CD14-positive monocyte (primary cell): ENCODE data around the gene BRMS1. TPM values are rescaled to one million over a fixed set of nuclear protein-coding genes. Genes with fewer than 3 reads are reported as not detected.

Experiments
- DNase-seq, 3 donors: peaks; one replicate each; pipeline ENCODE4 v3.0.0-alpha.2; 2011 to 2022
- H2AFZ ChIP-seq: 2 replicates; pipeline ENCODE4 v1.6.0; 2012; ENCODE audit warnings: mild to moderate bottlenecking, low read depth, low read length, inconsistent platforms; ENCODE audit not compliant: insufficient read depth, poor library complexity, severe bottlenecking
- H3K27ac ChIP-seq, 2 donors: 1 replicate in 1 of 2; 2 replicates in 1 of 2; pipeline ENCODE4 v1.5.1; 2012 to 2013; ENCODE audit warnings: low read length in 2 of 2, control low read depth in 1 of 2, inconsistent platforms in 1 of 2, low read depth in 1 of 2, mild to moderate bottlenecking in 1 of 2
- H3K27me3 ChIP-seq, 2 donors: one replicate each; pipeline versions ENCODE4 v1.6.0 to v1.6.1; 2011 to 2013; ENCODE audit warnings: low read length in 2 of 2; ENCODE audit not compliant: control insufficient read depth in 2 of 2, insufficient read depth in 2 of 2
- H3K36me3 ChIP-seq, 2 donors: replicated peaks in 1 of 2; 1 replicate in 1 of 2; 2 replicates in 1 of 2; pipeline versions ENCODE4 v1.5.1 to v1.6.1; 2012 to 2013; ENCODE audit warnings: low read length in 2 of 2, control low read depth in 1 of 2, inconsistent platforms in 1 of 2, mild to moderate bottlenecking in 1 of 2; ENCODE audit not compliant: insufficient read depth in 2 of 2, control insufficient read depth in 1 of 2
- H3K4me1 ChIP-seq, 2 donors: 1 replicate in 1 of 2; 2 replicates in 1 of 2; pipeline versions ENCODE4 v1.5.1 to v1.6.1; 2012 to 2013; ENCODE audit warnings: low read length in 2 of 2, control low read depth in 1 of 2, inconsistent platforms in 1 of 2, mild to moderate bottlenecking in 1 of 2, moderate library complexity in 1 of 2; ENCODE audit not compliant: insufficient read depth in 2 of 2, control insufficient read depth in 1 of 2
- H3K4me2 ChIP-seq: replicated peaks from 2 replicates; pipeline ENCODE3; 2012; ENCODE audit warnings: low read length, moderate library complexity, mild to moderate bottlenecking; ENCODE audit not compliant: poor library complexity, severe bottlenecking; ENCODE audit errors: extremely low read depth
- H3K4me3 ChIP-seq, 3 experiments: fragments of 200-600 bp in 1 of 3; sonication (generic) in 1 of 3; replicated peaks in 1 of 3; 1 replicate in 2 of 3; 2 replicates in 1 of 3; pipeline ENCODE4 v1.5.1; 2011 to 2013; ENCODE audit warnings: low read length in 3 of 3, mild to moderate bottlenecking in 3 of 3, control low read depth in 2 of 3, low read depth in 2 of 3, inconsistent platforms in 1 of 3, moderate library complexity in 1 of 3
- H3K79me2 ChIP-seq: 2 replicates; pipeline ENCODE4 v1.6.0; 2012; ENCODE audit warnings: mild to moderate bottlenecking, control low read depth, inconsistent platforms, low read length, moderate library complexity; ENCODE audit not compliant: insufficient read depth
- H3K9ac ChIP-seq: 2 replicates; pipeline ENCODE4 v1.6.0; 2017; ENCODE audit warnings: low read length, mild to moderate bottlenecking; ENCODE audit not compliant: insufficient read depth, poor library complexity, severe bottlenecking
- H3K9me3 ChIP-seq, 2 donors: replicated peaks in 1 of 2; 1 replicate in 1 of 2; 2 replicates in 1 of 2; pipeline versions ENCODE4 v1.5.1 to v1.6.1; 2012 to 2013; ENCODE audit warnings: low read length in 2 of 2, control low read depth in 1 of 2; ENCODE audit not compliant: control insufficient read depth in 1 of 2, insufficient read depth in 1 of 2
- H4K20me1 ChIP-seq: 2 replicates; pipeline ENCODE4 v1.6.0; 2012; ENCODE audit warnings: mild to moderate bottlenecking, low read length, control low read depth, moderate library complexity; ENCODE audit not compliant: insufficient read depth
- H3K27ac Mint-ChIP-seq, 7 donors: one replicate each; pipeline ENCODE4 v1.8.0; 2020; ENCODE audit warnings: mild to moderate bottlenecking in 7 of 7, mixed read lengths in 7 of 7, moderate library complexity in 6 of 7, inconsistent platforms in 2 of 7
- H3K27me3 Mint-ChIP-seq, 3 donors: one replicate each; pipeline ENCODE4 v1.8.0; 2021 to 2022; ENCODE audit warnings: low read depth in 3 of 3, mild to moderate bottlenecking in 3 of 3, mixed read lengths in 3 of 3, moderate library complexity in 3 of 3, inconsistent platforms in 1 of 3
- H3K36me3 Mint-ChIP-seq, 2 donors: one replicate each; pipeline ENCODE4 v1.8.0; 2020; ENCODE audit warnings: mixed read lengths in 2 of 2, inconsistent platforms in 1 of 2, mild to moderate bottlenecking in 1 of 2
- H3K4me1 Mint-ChIP-seq: one replicate; pipeline ENCODE4 v1.8.0; 2020; ENCODE audit warnings: mild to moderate bottlenecking, mixed read lengths
- H3K4me3 Mint-ChIP-seq, 2 donors: one replicate each; pipeline ENCODE4 v1.8.0; 2020; ENCODE audit warnings: mild to moderate bottlenecking in 2 of 2, mixed read lengths in 2 of 2, moderate library complexity in 1 of 2
- H3K9me3 Mint-ChIP-seq, 7 donors: one replicate each; pipeline ENCODE4 v1.8.0; 2020 to 2022; ENCODE audit warnings: mixed read lengths in 7 of 7, mild to moderate bottlenecking in 6 of 7, moderate library complexity in 6 of 7, inconsistent platforms in 2 of 7
- CTCF ChIP-seq: fragments of 200-600 bp; IDR thresholded peaks from one replicate; pipeline ENCODE4 v1.8.0; 2022; ENCODE audit warnings: antibody characterized with exemption, mild to moderate bottlenecking
- WGBS: methylation state at CpG from one replicate; pipeline ENCODE4 v1.1.5; 2013; ENCODE audit warnings: missing lambda C conversion rate; ENCODE audit not compliant: insufficient coverage; 5-methylcytosine and 5-hydroxymethylcytosine counted together
- intact Hi-C, 2 donors: fragments of 100-400 bp; cut with micrococcal nuclease; formaldehyde crosslinking; loops; one replicate each; pipeline versions ENCODE4 v1.15.0 to v1.15.1; 2023
- polyA plus RNA-seq, 3 donors: library from polyadenylated mRNA; depleted of rRNA in 1 of 3; unstranded in 2 of 3; stranded (reverse) in 1 of 3; fragments of 300-500 nt in 2 of 3; fragments of >200 nt in 1 of 3; fragmentation: Illumina TruSeq in 2 of 3; gene quantifications; 1 replicate in 2 of 3; 2 replicates in 1 of 3; pipeline ENCODE4 v1.2.3, GENCODE V29; 2012 to 2021

Gene BRMS1
- polyA plus RNA-seq, 3 donors: 49.0 to 65.2 (median 62.0) TPM

- Mint-ChIP-seq H3K4me1 (peaks cover 25% of the 10 kb centered on the region), H3K27me3 (peaks cover 39 to 56% (median 42%) of the 10 kb centered on the region in 3 donors), H3K36me3 (peaks cover 4 to 7% of the 10 kb centered on the region in 2 donors), H3K27ac (no peak overlapping the region), H3K4me3 (peak overlapping the region; percentile 35 to 83), H3K9me3 (peaks cover 0 to 7% (median 4%) of the 10 kb centered on the region in 7 donors)
- intact Hi-C loops: no loop called here
- peaks cover 24 to 49% of the 10 kb centered on the region in 2 donors for H3K27me3 ChIP-seq
- H3K27ac ChIP-seq: no peak overlapping the region
- no peak overlapping the region for H2AFZ ChIP-seq
- no peak for TF ChIP-seq CTCF
- WGBS: 58% methylated on average over 14 of the region's 17 CpGs
- no peaks in the 10 kb centered on the region for H4K20me1 ChIP-seq
- H3K4me2 ChIP-seq: peak overlapping the region; percentile 73
- H3K36me3 ChIP-seq: no peaks in the 10 kb centered on the region
- H3K9ac ChIP-seq: no peak overlapping the region
- peaks cover 0 to 11% of the 10 kb centered on the region in 2 donors for H3K9me3 ChIP-seq
- no peaks in the 10 kb centered on the region for H3K79me2 ChIP-seq
- H3K4me1 ChIP-seq: peaks cover 26 to 32% of the 10 kb centered on the region in 2 donors
- no peak for DNase-seq
- H3K4me3 ChIP-seq: no peak overlapping the region
Measured at GRCh38 chr11:66292543-66293332, 52.2 kb downstream of the BRMS1 start.

GRCh38 chr11:66291706-66292542 lies 53.0 kb downstream of the BRMS1 start, which contains the start of gene TMEM151A:
TSS of gene TMEM151A (plus strand) at chr11:66291894. CDS start at chr11:66292014, 120 bp downstream.
- peaks cover 34 to 40% of the 10 kb centered on the region in 2 donors for H3K4me1 ChIP-seq
- TF ChIP-seq CTCF: no peak
- no peak within 1 kb of the TSS for H3K27ac Mint-ChIP-seq
- H3K4me3 Mint-ChIP-seq: peak within 1 kb of the TSS; percentile 37 to 94
- peaks cover 24 to 44% of the 10 kb centered on the region in 2 donors for H3K27me3 ChIP-seq
- H3K36me3 Mint-ChIP-seq: peaks cover 4 to 7% of the 10 kb centered on the region in 2 donors
- peak within 1 kb of the TSS in 1 of 3 experiments; percentile 66 for H3K4me3 ChIP-seq
- no peak within 1 kb of the TSS for H2AFZ ChIP-seq
- no peak for DNase-seq
- H3K27me3 Mint-ChIP-seq: peaks cover 39 to 51% (median 39%) of the 10 kb centered on the region in 3 donors
- 3% methylated on average over 95 of the region's 95 CpGs for WGBS
- H3K4me2 ChIP-seq: peak within 1 kb of the TSS; percentile 73
- H3K9me3 ChIP-seq: peaks cover 0 to 11% of the 10 kb centered on the region in 2 donors
- H3K27ac ChIP-seq: no peak within 1 kb of the TSS
- no peaks in the 10 kb centered on the region for H3K36me3 ChIP-seq
- H3K4me1 Mint-ChIP-seq: peaks cover 33% of the 10 kb centered on the region
- H4K20me1 ChIP-seq: no peaks in the 10 kb centered on the region
- no peak within 1 kb of the TSS for H3K9ac ChIP-seq
- H3K79me2 ChIP-seq: no peaks in the 10 kb centered on the region
- intact Hi-C loops: no loop called here
- H3K9me3 Mint-ChIP-seq: peaks cover 0 to 7% (median 4%) of the 10 kb centered on the region in 7 donors
